SH-SY5Y (cell line): ENCODE data around the gene BFSP2.

Experiments
- GATA2 ChIP-seq: IDR thresholded peaks from 2 replicates; pipeline ENCODE4 v1.6.1; 2011; ENCODE audit warnings: mild to moderate bottlenecking, low read depth, low read length
- GATA3 ChIP-seq: IDR thresholded peaks from 2 replicates; pipeline ENCODE4 v1.6.1; 2011; ENCODE audit warnings: low read depth, mild to moderate bottlenecking, low read length, moderate library complexity

Gene BFSP2

DNA sequence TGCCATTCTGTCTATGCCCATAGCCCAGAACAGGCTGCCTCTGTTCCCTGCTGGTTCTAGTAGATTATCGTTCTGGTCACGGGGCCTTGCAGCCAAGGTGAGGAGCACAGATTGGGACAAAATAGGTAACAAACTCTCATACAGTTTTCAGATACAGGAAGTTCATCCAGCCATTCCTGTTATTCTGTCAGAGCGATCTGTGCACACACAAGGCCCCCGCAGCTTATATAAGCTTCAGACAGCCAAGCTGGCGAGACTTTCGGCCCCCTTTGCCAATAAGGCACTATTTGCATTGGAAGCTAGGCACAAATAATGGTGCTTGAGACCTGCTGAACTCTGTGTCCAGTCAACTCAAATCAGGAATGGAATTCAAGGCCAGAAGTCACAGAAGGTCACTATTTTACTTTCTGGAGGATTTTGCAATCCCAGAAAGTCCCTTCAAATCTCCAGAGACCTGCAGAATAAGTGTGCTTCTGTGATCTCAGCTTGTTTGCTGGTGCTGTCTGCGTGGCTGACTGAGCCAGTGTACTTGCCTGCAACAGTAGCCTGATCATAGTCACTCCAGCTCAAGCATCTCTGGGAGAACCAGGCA is 69.4 kb downstream of the BFSP2 start:
- no peak for TF ChIP-seq GATA2
- TF ChIP-seq GATA3 = no peak

DNA sequence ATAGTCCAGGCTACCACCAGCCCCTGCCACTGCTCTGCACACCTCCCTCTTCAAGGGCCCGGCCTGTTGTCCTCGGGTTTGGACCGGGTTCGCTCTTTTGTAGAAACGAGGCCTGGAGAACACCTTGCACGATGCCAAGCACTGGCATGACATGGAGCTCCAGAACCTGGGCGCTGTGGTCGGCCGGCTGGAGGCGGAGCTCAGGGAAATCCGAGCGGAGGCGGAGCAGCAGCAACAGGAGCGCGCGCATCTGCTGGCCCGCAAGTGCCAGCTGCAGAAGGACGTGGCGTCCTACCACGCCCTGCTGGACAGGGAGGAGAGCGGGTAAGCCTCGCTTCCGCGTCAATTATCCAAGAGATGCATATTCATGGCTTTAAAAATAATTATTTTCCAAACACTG is 72.4 kb downstream of the BFSP2 start:
- TF ChIP-seq GATA2 (no peak), GATA3 (no peak)

DNA sequence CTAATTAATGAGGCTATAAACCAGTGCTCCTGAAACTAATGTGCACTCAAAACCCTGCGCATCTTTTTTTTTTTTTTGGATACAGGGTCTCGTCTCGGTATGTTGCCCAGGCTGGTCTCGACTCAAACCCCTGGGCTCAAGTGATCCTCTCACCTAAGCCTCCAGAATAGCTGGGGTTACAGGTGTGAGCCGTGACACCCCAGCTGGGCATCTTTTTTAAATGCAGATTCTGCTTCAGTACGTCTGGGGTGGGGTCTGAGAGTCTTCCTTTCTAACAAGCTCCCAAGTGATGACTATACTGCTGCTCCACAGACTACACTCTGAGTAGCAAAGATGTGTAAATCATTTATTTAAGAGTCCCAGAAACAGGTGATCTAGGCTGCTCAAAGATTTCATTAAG is 73.0 kb downstream of the BFSP2 start:
- no peak for TF ChIP-seq GATA3
- TF ChIP-seq GATA2 = no peak

DNA sequence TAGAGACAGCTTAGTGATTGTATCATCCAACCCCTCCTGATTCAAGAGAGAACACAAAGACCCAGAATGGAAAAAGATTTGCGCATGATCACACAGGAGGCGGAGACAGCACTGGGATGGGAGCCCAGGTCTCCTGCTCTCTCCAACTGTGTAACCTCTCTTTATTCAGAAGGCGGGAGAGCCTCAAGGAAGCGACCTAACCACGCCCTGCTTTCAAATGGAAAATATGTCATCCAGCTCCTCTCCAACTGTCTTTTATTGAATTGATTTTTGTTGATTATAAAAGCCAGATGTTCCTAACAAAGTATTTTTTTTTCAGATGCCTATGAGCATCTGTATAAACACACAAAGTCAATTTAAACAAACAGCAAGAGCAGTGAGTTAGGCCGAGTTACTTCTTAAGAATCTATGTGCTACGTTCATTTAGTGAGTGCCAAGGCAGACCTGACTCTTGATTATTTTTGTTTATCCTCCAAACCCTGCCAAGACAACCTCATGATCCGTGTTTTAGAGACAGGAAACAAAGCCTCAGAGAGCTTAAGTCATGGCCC is 74.5 kb downstream of the BFSP2 start:
- TF ChIP-seq GATA2 = no peak
- no peak for TF ChIP-seq GATA3

DNA sequence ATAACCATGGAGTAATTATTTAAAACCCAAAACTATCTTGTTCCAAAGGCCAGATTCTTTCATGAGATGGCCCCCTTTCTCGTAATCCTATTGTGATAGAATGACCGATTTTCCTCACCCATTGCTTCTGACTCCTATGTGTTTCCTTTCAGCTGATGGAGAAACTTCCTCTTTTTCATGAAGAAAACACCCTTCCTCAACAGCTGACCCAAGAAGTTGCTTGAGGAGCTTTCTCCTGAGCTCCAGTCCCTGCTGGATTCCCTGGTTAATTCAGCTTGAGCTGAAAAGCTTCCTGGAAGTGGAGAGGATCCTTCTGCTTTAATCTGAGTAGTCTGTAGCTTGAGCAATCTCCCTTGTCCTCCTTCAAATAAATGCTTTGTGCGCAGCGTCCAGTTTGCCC is 75.0 kb downstream of the BFSP2 start:
- no peak for TF ChIP-seq GATA3
- TF ChIP-seq GATA2 = no peak

DNA sequence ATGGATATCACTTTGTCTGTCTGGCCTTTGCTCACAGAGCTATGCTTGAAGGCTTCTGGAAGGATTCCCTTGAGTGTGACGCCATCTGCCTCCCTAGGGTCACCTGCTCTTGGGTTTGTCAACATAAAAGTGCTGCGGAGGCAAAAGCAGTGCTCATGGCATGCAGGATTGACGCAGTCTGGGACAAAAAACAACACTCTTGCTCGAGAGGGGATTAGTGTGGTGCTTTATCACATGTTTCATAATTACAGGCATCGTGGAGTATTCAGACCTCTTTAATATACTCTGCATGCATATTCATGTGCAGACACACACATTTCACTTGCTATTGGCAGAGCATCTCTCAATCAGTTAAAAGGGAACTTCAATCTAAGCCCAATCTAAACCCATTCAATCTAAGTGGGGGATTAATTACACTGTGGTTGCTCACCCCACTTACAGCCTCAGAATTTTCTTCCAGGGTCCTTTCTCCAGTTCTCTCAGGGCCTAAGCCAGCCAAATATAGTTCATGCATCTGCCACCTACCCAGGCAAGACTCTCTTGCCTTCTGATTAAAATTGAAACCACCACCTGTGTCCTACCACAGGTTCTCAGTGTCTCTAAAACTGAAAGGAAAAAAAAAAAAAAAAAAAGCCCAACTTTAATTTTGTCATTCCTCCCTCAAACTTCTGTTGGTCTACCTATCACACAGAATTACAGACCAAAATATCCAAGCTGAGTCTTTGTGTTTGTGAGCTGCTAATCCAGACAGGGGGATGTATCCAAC is 75.6 kb downstream of the BFSP2 start:
- no peak for TF ChIP-seq GATA3
- no peak for TF ChIP-seq GATA2

DNA sequence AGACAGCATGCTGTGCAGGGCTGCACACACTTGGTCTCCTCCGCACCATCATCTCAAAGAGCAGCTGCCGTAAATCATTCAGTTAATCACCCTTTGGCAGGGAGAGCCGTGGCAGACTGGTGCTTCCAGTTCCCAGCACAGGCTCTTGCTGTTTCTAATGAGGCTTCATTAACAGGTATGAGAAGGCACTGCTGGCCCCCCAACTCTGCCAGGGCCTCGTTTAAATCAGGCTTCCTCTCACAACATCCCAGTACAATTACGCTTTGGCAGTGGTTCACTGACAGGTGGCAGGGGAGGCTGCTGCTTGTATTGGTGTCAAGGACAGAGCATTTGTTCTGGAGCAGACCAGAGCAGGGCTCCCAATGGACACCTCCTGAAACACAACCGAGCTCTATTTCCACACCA is 77.1 kb downstream of the BFSP2 start:
- TF ChIP-seq GATA2 (no peak), GATA3 (no peak)

DNA sequence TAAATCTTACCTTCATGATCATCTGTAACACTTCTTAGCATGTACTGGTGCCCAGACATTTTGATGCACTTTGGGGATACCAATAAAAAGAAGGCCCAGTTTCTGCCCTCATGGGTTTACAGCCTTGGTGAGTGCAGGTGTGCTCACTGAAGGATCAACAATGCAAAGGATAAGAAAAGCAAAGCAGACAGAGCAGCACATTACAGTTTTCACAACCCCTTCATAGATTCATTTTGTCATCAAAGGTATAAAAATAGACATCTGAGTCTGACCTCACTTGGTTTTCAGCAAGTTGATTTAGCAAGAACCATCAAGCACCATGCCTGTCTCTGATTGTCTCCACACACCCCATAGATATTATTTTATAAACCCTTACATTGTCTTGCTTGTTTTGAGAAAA is 77.6 kb downstream of the BFSP2 start:
- no peak for TF ChIP-seq GATA2
- TF ChIP-seq GATA3 = no peak

DNA sequence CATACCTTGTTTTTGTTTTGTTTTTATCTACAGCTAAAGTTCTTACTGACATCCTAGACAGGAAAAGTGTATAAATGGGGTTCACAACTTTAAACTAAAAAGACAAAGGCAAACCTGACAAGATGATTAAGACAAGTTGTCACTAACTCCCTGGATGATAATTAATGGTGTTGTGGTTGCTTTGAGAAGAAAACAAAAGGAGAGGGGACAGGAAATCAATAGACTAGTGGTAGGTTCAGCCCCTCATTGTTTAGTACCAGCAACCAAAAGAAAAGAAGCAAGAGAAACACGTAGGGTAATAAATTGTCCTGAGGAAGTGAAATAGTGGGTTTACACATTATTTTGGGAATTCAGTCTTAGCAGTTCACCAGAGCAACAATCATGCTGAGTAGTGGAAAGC is 78.8 kb downstream of the BFSP2 start:
- TF ChIP-seq GATA2 (no peak), GATA3 (no peak)

DNA sequence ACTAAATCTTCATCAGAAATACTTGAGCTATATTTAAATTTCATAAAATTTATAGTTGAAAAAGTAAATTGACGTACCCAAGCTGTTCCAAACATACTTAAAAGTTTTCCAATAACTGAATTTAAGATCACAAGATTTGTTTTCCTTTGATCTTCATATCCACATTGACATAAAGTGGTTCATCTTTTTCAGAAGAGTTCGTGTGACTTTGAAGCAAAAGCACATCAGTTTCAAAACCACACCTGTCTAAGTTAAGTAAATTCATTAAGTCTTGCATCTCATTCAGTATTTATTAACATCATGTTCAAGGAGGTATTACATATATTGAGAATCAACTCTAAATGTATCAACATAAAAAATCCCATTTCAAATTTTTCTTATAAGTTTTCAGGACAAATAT is 79.5 kb downstream of the BFSP2 start:
- TF ChIP-seq GATA3 (no peak), GATA2 (no peak)

DNA sequence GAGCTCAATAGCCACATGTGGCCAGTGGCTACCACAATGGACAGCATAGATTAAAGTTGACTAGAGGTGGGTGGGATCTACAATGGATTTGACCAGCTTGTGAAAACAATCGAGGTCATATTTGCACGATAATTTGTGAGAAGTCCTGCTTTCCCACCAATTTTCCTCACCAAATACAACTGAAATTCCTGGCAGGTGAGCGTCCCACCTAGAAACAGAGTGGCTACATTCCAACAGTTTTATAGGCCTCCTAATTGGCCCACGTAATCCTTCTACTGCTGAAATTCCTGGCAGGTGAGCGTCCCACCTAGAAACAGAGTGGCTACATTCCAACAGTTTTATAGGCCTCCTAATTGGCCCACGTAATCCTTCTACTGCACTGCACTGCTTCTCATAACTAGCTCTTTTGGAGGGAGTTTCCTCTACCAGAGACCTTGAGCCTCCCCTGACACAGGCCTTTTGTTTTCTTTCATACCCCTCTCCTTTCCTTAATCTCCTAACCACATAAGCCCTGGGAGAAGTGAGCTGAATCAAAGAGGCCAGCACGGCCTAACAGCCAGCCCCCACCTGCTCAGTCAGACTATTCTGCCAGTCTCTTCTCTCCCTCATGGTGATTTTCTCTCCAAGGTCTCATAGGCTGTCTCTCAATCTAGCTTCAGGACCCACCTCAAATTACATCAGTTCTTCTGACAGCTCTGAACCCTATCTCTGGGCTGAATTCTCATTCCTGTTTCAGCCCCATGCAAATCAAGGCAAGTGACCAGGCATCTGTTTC is 80.2 kb downstream of the BFSP2 start:
- TF ChIP-seq GATA3 (no peak), GATA2 (no peak)

DNA sequence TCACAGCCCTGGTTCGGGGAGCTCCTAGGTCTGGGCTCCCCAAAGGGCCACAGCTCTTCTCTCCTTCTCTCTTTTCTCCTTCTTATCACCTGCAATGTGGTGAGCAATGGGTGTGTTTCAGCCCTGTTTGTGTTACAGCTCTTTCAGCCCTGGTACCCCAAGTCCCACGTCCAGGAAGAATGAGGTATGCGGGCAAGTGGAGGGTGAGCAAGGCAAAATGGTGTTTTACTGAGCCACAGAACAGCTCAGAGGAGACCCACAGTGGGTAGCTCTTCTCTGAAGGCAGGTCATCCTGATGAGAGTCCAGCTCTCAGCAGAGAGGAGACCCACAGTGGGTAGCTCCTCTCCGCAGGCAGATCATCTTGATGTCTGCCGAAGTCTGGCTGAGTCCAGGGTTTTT is 86.8 kb downstream of the BFSP2 start:
- TF ChIP-seq GATA2 = no peak
- no peak for TF ChIP-seq GATA3

DNA sequence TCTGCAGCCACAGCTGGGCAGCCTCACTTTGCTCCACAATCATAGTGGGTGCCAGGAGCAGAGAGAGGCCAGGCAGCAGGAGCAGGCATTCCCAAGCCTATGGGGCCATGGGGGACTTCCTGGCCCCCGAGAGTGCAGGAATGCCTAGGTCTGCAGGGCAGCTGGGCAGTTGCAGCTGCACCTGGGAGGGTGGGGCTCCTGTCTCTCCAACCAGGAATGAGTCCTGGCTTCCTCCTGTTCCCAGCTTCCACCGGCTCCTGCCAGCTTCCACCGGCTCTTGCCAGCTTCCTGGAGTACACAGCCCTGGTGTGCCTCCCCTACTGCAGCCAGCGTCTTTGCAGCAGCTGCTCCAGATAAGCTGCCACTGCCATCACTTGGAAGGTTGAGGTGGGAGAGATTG is 87.3 kb downstream of the BFSP2 start:
- TF ChIP-seq GATA2 = no peak
- TF ChIP-seq GATA3 = no peak

DNA sequence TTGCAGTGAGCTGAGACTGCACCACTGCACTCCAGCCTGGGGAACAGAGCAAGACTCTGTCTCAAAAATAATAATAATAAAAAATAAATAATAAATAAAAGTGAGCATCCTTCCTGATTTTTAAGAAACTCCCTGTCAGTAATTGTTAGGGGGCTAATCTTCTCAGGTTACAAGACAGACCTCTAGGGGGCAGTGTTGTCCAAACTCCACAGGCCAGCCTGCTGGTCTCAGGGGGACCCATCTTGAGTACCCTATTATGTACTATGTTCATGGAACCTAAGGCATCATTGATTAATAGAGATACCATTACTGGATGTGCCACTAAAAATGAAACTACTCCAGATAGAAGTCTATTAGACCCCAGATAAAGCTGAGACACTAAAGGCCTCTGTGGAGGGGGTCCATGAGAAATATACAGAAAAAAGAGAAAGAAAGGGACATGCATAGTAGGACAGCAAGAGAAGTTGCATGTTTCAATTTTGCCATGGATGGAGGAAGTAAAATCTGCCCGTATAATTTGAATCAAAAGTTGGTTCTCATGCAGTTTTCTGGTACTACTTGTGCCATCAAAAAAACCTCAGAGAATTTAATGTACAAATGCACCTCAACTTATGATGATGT is 88.2 kb downstream of the BFSP2 start:
- no peak for TF ChIP-seq GATA2
- TF ChIP-seq GATA3 = no peak

DNA sequence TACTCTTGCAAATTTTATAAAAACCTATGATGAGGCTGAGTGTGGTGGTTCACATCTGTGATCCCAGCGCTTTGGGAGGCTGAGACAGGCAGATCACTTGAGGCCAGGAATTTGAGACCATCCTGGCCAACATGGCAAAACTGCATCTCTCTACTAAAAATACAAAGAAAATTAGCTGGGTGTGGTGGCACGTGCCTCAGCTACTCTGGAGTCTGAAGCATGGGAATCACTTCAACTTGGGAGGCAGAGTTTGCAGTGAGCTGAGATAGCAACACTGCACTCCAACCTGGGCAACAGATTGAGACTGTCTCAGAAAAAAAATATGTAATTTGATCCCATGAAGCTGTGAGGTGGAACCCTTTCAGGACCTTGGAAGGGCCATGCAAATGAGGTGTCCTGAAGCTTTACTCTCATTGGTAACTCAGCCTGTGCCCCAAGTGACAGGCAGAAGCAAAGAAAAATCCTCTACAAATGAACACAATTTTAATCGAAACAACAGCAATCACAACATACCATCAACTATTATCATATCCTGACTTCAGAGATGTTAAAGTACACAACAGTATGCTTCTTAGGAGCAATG is 89.0 kb downstream of the BFSP2 start:
- TF ChIP-seq GATA3 = no peak
- TF ChIP-seq GATA2 = no peak
